Measurements from ENCODE around the gene TGFBR2.

Gene TGFBR2

DNA sequence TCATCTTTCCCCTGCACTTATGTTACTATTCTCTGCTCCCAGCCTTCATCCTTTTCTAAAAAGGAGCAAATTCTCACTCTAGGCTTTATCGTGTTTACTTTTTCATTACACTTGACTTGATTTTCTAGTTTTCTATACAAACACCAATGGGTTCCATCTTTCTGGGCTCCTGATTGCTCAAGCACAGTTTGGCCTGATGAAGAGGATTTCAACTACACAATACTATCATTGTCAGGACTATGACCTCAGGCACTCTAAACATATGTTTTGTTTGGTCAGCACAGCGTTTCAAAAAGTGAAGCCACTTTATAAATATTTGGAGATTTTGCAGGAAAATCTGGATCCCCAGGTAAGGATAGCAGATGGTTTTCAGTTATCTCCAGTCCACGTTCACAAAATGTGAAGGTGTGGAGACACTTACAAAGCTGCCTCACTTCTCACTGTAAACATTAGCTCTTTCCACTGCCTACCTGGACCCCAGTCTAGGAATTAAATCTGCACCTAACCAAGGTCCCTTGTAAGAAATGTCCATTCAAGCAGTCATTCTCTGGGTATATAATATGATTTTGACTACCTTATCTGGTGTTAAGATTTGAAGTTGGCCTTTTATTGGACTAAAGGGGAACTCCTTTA, 86.2 kb downstream of the TGFBR2 start:
- DNase-seq (ENCODE audit: low read depth, low spot score), result no peak

DNA sequence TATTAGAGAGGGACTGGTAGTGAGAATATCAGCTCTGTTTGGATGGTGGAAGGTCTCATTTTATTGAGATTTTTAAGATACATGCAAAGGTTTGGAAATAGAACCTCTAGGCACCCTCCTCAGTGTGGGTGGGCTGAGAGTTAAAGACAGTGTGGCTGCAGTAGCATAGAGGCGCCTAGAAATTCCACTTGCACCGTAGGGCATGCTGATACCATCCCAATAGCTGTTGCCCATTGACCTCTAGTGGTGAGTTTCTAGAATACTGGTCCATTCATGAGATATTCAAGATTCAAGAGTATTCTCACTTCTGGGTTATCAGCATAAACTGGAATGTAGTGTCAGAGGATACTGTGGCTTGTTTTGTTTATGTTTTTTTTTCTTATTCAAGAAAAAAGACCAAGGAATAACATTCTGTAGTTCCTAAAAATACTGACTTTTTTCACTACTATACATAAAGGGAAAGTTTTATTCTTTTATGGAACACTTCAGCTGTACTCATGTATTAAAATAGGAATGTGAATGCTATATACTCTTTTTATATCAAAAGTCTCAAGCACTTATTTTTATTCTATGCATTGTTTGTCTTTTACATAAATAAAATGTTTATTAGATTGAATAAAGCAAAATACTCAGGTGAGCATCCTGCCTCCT, 87.2 kb downstream of the TGFBR2 start:
- no peak for DNase-seq (ENCODE audit: low read depth, low spot score)

DNA sequence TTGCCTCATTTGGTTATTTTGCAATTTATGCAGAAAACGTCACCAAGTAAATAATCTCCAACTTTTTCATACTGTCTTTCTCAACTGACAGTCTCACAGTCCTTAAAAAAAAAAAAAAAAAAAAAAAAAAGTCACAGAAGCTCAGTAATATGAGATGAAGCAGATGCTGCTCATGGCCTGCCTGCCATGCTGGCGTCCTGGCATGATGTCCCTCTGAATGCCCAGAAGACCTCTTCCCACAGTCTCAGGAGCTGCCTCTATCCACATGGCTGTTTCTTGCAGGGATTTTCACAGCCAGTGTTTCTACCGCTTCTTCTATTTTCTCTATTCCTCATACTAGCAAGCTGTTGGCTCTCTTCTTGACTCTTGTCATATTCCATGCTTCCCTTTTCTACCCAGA, 87.7 kb downstream of the TGFBR2 start:
- no peak for DNase-seq (ENCODE audit: low read depth, low spot score)

DNA sequence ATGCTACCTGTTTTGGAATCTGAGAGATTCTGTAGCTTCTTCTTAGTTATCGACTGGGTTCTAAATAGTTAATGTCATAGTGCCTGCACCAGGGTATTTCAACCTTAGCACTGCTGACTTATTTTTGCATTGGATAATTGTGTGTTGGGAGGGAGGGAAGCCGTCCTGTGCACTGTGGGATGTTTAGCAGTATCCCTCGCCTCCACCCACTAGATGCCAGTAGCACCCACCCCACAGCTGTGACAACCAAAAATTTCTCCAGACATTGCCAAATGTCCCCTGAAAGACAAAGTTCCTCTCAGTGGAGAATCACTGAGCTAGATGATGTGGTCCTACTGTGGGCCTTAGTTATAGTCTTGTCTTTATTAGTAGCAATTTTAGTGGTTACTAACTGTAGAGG, 88.3 kb downstream of the TGFBR2 start:
- DNase-seq (ENCODE audit: low read depth, low spot score), result no peak

DNA sequence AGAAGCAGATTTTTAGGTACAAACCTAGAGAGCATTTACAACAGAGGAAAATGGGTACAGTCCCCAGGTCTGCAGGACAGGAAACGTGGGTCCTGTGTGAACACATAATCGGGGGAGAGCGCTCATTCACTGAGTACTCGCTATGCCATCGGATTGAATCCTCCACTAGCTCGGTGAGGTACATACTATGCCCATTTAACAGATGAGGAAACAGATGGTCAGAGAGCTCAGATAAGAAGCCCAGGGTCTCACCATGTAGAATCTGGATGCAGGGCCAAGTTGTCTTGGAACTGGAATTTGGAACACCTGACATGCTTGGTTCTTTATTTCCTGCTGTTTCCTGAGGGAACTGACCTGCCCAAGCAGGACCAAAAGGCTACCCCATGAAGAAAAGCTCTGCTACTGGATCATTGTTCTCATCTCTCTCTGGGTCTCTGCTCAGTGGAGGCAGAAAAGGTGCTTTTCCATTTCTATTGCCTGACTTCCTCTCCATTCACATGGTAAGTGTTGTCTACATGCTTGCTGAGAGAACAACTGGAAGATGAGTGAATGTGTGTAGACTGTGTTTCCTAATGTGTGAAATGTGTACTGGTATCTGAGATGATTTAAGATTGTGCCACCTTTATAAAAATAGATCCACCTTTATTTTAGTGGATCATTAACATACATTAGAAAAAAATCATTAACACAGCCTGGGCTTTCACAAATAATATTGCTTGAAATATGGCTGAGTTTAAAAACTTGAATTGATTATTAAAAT, 89.1 kb downstream of the TGFBR2 start:
- DNase-seq (ENCODE audit: low read depth, low spot score), result no peak

DNA sequence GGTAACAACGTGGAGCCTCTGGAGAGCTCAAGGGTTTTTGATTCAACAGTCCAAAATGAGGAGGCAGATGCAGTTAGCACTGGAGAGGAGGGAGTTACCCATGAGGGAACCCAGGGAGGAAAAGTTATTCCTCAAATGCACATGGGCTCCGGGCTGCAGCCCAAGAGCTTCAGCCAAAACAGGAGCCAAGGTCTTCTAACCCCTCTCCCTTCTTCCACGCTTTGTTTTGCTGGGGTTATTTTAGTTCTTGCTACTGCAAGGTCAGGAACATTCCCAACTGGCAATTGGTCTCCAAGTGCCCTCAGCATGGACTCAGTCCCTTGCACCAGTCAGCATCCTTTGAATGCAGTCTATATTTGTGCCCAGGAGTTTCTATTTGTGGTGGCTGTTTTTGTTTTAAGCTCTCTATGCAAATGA, 90.0 kb downstream of the TGFBR2 start:
- DNase-seq (ENCODE audit: low read depth, low spot score), result no peak

DNA sequence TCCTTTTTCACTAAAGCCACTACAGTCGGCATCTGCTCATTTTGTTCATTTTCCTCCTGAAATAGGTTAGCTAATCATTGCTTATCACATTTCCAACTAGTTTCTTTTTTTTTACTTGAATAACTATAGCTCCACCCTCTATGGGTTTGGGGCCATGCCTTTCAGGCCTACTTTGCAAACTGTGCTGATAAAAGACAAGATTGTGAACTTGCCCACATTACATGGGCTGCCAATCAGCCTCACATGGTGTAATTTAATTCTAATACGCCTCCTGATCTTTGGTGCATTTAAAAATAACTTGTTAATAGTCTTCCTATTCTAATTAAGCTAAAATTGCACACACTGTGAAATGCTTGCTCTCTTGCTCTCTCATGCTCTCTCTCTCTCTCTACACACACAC, 90.5 kb downstream of the TGFBR2 start:
- no peak for DNase-seq (ENCODE audit: low read depth, low spot score)

DNA sequence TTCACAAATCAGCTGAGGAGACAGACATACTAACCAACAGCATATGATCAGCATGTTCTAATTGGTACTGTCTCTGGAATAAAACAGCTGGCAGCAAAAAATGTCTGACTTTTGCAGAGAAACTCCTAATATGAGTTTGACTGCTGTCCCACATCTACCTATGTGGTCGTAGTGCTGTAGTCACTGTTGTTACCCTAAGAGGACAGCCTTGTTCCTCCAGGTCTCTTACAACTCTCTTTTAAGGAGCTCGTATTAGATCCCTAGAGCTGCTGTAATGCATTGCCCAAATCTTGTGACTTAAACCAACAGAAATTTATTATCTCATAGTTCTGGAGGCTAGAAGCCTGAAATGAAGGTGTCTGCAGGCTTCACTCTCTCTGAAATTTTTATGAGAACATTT, 92.1 kb downstream of the TGFBR2 start:
- DNase-seq (ENCODE audit: low read depth, low spot score), result no peak

DNA sequence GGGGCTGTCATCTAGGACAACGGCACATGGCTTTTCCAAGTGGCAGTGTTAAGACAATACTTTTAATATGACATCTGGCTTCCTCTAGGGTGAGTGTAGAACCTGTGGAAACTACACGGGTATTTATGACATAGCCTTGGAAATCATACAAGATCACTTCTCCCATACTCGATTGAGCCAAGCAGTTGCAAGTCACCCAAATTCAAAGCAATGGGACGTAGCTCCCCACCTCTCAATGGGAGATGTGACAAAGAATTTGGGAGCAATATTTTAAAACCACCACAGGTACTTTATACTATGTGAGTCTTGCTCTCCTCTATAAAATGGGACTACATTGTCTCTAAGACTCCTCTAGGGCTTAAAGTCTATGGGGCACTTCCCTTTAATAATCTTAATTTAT, 93.5 kb downstream of the TGFBR2 start:
- no peak for DNase-seq (ENCODE audit: low read depth, low spot score)

DNA sequence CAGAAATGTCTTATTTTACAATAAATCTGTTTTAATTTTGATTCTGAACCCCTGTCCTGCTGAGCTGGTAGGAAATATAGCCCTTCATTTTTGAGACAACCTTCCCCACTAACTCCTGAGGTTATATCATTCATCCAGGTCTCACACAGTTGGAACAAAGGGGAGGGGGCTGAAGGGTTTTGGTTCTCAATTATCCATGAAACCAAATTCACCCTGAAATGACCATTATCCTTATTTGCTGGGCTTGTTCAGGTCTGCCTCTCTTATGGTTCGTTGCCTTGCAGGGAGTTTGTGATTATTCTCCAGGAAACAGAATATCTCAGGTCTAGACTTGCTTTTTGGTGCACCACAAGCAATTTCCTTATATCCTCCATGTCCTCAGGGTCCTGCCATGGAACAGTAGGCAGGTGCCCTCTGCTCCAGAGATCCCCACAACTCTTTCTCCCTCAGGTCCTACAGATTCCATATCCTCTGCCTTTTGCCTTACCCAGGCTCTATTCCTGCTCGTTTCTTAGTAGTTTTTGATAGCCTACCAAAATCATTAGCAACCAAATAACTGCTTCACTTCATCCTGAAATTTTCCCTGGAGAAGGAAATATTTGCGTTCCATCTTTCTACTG, 94.4 kb downstream of the TGFBR2 start:
- DNase-seq (ENCODE audit: low read depth, low spot score), result no peak

DNA sequence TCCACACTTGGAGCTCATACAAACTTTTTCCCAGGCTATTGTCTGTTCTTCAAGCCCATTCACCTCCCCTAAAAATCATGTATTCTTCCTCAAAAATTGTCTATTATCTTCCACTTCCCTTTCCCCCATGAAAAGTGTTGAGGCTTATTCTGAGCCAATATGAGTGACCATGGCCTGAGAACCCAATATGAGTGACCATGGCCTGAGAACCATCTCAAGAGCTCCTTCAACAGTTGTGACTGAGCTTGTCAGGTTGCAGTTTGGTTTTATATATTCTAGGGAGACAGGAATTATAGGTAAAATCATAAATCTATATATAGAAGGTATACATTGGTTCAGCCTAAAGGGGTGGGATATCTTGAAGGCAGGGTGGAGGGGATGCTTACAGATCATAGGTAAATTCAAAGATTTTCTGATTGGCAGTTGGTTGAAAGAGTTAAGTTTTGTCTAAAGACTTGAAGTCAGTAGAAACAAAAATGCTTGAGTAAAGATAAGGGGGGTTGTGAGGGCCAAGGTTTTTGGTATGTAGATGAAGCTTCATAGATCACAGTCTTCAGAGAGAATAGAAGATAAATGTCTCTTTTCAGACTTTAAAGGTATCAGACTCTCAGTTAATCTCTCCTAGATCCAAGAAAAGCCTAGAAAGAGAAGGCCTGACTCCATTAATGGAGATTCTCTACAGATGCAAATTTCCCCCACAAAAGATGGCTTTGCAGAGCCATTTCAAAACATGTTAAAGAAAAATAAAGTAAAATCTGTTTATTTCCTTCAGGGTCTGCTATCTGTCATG, 95.8 kb downstream of the TGFBR2 start:
- DNase-seq (ENCODE audit: low read depth, low spot score), result no peak

DNA sequence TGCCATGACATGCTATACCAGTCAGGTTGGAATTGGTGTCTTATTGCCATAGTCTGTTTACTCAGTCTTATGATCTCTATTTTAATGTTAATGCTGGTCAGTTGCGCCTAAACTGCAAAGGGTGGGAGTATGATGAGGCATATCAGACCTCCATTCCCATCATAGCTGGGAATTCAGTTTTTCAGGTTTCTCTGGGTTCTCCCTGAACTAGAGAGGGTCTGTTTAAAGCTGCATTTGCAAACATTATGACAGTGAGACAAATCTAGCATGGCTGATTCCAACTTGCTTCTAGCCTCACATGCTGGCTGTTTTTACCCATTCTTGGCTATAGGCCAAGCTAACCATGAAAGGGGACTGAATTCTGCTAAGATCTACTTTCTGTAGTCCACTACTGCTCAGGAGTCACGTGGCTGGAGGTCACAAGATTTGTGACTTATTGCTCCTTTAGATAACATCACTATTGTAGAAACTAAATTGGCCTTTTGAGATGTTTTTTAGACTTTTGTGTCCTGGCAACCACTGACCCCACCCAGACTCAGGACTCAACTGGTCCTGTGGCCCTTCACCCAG, 96.5 kb downstream of the TGFBR2 start:
- no peak for DNase-seq (ENCODE audit: low read depth, low spot score)

DNA sequence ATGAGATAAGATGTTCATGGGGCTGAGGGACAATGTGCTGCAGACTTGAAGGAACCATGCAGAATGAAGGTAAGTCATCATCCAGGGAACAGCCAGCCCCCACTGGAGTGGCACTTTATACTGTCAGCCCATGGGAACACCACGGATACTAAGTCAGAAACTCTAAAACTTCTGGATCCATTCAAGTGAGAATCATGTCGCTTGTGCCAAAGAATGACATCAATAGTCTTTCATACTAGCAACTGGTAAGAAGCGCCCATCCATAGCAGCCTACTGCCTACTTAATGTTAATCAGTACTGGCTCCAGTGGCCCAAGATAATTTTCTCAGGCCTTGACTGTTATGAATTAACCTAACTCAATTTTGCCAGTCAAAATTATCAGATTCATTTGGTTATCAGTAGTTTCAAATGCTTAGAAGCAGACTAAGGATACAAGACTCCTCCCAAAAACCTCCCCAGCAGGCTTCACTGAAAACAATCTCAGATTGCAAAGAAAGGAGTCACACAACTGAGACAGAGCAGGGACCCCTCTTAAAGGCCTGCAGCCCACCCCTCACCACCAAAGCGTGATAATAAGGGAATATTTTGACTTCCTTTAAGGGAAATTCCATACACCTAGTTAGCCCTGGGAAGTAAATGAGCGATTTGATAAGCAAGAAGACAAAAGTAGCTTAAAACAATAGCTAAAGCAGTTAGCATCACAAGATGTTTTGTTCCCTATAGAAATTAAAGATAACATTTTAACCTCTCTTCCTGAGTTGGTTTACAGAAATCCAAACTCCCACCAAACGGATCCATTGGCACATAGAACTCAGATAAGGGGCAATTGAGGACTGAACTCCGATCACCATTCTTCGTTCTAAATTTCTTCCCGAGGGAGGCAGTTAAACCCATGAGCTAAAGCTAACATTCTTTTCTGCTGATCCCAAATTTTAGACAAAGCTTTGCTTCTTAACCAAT, 98.8 kb downstream of the TGFBR2 start:
- no peak for DNase-seq (ENCODE audit: low read depth, low spot score)

DNA sequence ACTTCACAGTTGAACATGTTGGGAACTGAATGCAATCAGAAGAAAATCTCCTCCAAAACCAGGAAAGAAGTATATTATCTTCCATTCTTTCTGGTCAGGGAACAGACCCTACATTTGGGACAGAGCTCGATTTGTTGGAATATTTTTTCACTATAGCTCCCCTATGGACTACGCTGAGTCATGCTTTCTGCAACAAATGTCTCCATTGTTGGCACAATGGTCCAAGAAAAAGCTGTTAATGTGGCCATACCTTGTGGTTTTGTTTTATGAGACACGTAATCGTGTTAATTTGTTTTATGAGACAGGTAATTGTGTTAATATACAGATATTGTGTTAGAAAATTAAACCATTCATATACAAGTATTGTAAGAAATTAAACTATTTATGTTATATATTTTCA, 101.4 kb downstream of the TGFBR2 start:
- DNase-seq (ENCODE audit: low read depth, low spot score), result no peak

DNA sequence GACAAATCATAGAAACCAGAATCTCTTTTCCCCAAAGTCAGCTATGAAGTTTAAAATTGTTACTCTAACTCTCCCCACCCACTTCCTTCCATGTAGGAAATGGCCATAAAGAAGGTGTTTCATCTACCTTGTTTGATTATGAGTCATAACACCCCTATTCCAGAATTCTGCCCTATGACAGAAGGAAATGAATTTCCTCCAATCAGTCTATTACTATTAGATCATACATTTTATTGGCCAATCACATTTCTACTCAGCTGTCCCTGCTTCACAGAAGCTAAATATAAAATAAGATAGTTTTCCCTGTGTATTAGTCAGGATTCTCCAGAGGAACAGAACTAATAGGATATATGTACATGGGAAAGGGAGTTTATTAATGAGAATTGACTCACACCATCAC, 102.1 kb downstream of the TGFBR2 start:
- DNase-seq (ENCODE audit: low read depth, low spot score), result no peak

DNA sequence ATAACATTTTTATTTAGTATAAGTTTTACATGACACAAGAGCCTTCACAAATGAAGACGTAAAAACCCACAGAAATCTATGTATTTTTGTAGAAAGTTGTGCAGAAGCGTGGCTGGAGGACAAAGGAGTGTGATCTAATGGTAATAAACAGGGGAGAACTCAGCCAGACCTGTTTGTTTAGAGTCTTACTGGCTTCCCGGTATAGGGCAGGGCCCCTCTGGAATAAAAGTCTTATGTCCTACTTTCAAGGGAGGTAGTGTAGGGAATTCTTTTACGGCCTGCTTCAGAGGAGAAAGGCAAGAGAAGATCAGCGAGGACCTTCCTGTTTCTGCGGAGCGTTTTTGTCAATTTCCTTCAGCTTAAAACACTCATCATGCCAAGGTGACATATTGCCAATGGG, 103.6 kb downstream of the TGFBR2 start:
- DNase-seq (ENCODE audit: low read depth, low spot score), result no peak

DNA sequence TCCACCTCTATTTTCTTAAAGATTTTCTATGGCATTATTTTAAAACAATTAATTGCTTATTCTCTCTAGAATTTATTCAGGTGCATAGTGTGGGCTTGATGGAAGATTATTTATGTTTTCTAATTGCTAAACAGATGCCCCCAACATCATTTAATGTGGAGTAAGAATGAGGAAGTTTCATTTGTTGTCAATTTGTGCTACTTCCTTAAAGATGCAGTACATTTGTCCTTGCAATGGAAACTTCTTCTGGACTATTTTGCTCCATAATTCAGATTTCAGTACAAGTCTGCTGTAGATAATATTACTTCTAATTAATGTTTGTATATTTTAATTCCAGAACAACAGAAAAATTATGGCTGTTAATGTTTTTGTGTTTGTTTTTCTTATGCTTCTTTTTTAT, 104.8 kb downstream of the TGFBR2 start:
- DNase-seq (ENCODE audit: low read depth, low spot score), result no peak

DNA sequence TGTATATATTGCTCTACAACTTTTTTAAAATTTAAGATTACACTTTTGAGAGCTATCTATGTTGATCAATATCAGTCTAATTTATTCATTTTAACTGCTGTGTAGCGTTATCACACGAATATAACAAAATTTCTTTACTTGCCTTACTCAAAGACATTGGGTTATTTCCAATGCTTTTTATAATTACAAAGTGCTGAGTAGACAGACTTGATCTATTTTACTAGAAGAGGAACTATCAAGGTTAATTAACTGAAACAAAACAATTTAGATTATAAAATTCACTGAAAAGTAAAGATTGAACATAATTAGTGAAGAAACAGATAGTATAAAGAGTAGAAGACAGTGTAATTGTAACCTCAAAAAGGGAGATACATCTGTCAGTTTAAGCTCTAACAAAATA, 105.5 kb downstream of the TGFBR2 start:
- no peak for DNase-seq (ENCODE audit: low read depth, low spot score)

DNA sequence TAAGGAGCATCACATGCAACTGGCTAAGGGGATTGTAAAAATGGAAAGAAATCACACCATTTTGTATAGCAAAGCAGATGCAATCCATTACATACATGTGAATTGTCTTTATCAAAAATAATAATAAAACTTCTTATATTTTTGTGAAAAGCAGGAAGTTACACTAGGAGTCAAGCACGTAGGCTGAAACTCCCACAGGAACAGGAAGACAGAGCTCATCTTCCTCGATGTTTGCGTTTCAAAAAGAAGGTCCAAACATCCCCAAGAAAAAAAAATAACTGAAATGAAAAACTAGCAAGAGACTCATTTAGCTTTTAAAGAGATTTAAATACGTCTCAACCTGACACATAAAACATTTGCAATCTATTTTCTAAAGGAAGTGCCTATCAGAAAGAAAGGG, 106.6 kb downstream of the TGFBR2 start:
- DNase-seq (ENCODE audit: low read depth, low spot score), result no peak

DNA sequence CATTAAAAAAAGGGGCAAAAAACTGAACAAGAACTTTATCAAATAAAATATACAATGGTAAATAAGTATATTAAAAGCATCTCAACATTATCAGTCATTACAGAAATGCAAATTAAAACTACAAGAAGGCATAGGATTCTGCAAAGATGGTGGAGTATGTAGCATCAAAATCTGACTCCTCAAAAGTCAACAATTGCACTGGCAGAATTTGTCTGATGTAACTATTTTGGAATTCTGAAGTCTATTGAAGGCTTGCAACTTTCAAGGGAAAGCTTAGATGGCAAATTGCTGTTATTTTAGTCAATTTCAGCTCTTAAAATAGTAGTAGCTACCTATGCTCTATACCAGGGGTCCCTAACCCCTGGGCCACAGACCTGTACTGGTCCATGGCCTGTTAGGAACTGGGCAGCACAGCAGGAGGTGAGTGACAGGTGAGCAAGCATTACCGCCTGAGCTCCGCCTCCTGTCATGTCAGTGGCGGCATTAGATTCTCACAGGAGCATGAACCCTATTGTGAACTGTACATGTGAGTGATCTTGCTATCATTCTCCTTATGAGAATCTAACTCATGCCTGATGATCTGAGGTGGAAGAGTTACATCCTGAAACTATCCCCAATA, 107.6 kb downstream of the TGFBR2 start:
- DNase-seq (ENCODE audit: low read depth, low spot score), result no peak
